NB4 (cell line): ENCODE results near the gene C10orf95.

Experiments used
- CTCF ChIP-seq: IDR thresholded peaks from one replicate; pipeline ENCODE4 v1.5.1; 2012; ENCODE audit warnings: low read depth, low read length
- MYC ChIP-seq: IDR thresholded peaks from 2 replicates; pipeline ENCODE4 v1.6.1; 2011; ENCODE audit warnings: low read depth, low read length
- POLR2A ChIP-seq: IDR thresholded peaks from 2 replicates; pipeline ENCODE4 v1.6.1; 2011; ENCODE audit warnings: mild to moderate bottlenecking; ENCODE audit not compliant: insufficient read length; ENCODE audit errors: extremely low read depth

GRCh38 chr10:102470579-102471546, 19.5 kb upstream of the C10orf95 start:
- TF ChIP-seq CTCF (no peak), POLR2A (no peak), MYC (no peak)
